OCI-M1 (cell line): ENCODE data around the gene HDAC4.
A peak's percentile ranks its signal among the peaks of the same experiment; 100 is the strongest.
"Not testable (repeated sequence)": the region's sequence is repeated elsewhere in the genome, so short reads cannot be mapped to it uniquely, and the experiment has no call there.

ENCODE experiments used
- DNase-seq: peaks from one replicate; lab custom pipeline; 2025; lab: John Stamatoyannopoulos, UW

Gene HDAC4

DNA sequence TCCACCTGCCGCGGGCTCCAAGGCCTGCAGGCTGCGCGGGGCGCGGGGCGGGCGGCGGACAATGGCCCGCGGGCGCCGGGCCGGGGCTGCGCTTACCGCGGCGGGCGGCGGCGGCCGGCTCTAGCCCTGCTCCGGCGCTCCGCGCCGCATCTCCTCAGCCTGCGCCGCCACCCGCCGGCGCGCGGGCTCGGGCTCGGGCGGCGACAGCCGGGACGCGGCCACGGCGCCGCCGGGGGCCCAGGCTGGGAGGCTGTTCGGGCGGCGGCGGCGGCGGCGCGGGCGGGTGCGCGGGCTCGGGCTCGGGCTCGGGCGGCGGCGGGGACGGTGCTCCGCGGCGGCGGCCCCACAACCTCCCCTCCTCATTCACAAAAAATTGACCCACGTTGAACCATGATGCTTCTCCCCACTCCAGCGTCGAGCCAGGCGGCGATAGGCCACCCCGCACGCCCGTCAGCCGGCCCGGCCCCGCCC lies at the start of gene HDAC4:
HDAC4 (minus strand) TSS at position 425 of the 471 bp plus-strand sequence. CDS start 48,321 bp downstream, outside the sequence.
- peak; percentile 30 for DNase-seq

DNA sequence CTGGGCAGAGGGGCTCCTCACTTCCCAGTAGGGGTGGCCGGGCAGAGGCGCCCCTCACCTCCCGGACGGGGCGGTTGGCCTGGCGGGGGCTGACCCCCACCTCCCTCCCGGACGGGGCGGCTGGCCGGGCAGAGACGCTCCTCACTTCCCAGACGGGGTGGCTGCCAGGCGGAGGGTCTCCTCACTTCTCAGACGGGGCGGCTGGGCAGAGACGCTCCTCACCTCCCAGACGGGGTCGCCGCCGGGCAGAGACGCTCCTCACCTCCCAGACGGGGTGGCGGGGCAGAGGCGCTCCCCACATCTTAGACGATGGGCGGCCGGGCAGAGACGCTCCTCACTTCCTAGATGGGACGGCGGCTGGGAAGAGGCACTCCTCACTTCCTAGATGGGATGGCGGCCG lies 48.6 kb upstream of the HDAC4 start:
- DNase-seq, result not testable (repeated sequence)

DNA sequence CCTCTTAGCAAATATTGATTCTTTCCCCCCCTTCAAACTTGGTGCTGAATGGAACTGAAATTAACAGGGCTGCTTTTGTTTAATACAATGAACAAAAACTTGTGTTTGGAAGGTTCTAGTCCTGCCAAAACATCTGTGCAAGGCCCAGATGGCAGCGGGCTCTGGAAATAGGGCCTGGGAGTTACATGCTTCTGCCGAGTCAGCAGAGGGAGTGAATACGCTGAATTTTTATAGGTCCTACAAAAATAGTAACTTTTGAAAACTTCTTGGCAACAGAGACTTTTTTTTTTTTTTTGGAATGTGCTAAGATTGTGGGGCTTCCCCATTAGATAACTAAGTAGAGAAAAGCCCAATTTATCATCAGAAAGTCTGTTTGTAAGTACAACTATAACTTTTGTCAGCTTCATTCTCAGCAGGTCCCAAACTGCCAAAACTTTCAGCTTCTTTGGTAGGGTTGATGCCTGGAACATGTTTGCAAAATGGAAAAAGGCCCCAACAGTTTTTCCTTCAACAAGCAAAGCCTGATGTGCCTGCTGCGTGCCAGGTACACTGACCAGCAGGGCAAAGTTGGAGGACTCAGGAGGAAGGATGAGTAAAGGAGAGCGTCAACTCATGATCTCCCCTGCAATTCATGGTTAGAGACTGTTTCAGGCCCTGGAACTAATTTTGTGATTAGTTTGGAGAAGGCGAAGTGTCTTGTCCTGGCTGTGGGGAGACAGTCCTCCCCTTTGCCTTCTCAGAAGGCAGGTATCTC lies 45.1 kb upstream of the HDAC4 start:
- no peak for DNase-seq

DNA sequence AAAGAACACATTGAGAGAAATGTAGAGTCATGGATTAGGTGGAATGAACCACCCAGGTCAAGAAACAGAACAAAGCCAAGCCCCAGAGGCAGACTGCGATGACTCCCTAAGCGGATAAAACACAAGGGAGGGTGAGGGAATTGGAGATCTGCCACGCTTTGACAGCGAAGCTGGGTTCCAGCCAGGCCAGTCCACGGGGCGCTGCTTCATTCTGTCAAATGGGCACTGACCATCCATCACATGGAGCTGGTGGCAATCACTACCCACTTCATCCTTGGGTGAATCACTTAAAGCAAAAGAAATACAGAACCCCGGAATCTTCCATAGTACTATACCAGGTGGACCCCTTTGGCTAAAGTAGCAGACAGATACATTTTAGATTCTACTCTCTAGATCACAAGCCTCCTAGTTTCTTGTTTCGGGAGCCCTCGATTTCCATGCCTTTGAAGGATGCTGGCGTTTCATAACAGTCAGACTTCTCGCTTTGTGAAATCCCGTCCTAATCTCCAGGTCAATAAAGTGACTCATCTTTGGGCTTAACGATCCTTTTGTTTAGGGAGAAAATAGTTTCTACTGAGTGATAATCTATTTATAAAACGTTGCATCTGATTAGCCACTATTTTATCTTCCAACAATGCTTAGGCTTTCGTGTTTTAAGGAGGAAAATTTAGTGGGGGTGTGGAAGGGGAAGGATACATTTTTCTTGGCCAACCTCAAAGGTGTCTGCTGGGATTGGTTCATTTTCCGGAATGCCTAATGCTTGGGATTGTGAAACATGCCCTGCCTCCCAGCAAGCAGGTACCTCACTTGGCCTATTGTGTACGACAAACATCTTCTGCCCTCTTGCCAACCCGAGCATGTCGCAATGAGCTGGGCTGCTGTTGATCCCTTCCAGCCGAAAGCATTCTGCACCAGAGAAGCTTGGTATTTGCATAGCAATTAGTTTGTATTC lies 44.1 kb upstream of the HDAC4 start:
- no peak for DNase-seq

DNA sequence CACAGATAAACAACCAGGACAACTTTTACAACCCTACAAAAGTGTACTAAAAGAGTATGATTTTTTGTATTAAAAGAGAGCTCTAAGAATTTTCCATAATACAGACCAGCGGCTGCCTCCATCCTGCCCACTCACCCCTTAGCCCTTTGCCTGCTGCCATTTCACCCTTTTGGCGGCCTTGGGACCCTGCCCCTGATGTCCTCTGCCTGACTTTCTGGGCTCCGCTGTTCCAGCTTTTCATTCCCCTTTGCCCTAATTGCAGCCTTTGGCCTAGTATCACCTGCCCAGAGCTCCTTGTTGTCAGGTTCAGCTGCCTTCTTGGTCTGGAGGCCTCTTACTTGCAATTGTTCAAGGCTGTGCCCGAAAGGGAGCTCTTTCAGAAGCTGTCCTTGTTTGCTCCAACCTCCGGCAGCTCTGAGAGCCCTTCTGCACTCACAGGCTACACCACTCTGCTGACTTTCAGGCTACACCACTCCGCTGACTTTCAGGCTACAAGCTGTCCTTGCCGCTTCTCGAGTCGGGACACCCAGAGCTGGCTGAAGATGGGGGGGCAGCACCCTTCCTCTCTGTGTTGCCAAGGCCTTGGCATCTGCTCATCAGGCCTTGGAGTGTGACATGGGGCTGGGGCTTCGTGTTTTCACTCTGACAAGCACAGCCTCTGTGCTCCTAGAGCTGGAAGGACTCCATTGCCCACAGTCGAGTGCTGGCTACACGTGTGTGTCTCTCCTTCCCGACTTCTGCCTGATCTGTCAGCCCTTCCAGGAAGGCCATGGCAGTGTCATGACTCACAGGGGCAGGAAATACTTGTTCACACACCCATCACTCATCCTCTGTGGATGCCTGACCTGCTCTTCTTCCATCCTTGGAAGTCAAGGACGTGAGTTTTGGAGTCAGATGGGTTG lies 43.1 kb upstream of the HDAC4 start:
- DNase-seq, result no peak

DNA sequence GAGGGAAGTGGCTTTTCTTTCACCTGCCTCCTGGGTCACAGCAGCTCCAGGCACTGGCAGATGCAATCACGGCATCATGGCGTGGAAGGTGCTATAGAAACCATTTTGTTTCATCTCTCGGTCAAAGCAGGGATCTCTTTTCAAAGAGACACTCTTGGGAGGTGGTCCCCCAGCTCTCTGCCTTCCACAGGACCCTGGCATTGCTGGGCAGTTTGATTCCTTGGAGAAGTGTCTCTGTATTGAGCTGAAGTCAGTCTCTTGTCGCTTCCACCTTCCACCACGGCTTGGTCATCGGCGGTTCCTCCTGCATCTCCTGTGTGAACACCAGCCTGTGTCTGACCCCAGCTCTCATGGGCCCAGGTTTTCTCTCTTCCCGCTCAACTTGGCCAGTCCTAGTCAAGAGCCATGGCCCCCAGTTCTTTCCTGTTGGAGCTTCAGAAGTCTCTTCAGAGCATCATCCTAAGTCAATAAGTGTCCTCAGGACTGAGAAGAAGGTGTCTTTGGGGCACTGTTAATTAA lies 42.3 kb upstream of the HDAC4 start:
- no peak for DNase-seq

DNA sequence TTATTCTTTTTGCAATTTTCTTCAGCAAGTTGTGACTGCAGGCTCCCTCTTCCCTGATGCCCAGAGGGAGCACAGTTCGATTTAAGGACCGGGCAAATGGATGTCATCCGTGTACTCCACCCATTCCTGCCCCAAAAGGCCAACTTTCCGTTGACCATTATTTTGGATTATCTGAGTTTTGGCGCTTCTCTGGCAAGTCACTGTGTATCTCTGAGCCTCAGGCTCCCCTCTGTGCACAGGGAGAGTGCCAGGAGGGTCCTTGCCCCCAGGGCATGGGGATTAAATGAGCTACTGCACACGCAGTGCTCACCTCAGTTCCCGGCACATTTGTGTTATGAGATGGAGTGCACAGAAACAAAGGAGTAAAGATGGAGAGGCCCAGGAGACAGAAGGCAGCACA lies 41.4 kb upstream of the HDAC4 start:
- no peak for DNase-seq

DNA sequence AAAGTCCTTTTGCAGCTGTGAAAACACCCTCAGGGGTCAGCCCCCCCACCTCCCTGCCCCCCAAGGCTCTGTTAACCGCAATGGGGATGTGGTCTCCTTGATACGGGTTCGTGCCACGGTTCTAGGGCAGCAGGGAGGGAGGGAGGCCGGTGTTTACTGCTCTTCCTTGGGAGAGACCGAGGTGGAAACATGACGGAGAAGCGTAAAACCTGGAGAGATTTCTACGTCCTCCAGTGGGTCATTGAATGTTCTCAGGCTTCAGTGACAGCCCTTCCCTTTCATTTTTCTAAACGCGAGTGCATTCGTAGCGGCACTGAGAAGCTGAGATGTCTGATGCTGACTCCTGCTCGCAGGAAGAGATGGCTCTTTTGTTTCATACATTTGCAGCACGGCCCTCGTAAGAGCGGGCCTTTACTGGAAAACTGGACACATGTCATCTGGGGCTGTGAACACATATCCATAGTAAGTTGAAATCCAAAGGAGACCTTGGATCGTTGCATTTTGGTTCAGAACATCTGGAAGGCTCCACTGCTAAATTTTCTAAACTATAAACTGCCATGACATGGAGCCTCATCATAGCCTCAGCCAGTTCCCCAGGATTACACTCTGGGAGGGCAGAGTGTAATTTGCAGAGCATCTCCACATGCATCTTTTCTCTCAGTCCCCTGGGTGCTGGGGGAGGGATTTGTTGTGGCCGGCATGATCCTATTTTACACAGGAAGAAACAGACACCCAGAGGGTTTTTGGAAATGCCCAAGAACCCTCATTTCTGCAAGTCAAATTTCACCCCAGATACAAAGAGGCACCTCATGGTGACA lies 40.6 kb upstream of the HDAC4 start:
- no peak for DNase-seq

DNA sequence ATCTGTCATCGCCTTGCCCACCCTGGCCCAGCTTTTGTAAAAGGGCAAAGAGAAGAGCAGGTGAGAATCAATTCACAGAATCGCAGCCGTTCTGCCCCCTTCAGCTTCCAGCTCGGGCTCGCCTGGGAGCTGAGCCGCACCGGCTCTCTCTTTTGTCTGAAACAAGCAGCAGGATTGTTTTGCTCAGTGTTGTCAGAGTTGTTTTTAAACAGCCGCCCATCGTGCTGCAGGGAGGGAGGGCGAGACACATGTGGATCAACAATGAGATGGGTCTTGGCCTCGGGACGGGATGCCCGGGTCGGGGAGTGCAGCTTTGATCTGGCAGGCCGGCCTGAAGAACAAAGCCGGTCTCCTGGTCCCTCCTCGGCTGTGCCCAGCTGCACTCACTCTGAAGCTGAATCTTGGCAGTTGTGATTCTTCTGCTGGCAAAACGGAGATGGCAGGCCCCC lies 39.7 kb upstream of the HDAC4 start:
- DNase-seq, result no peak

DNA sequence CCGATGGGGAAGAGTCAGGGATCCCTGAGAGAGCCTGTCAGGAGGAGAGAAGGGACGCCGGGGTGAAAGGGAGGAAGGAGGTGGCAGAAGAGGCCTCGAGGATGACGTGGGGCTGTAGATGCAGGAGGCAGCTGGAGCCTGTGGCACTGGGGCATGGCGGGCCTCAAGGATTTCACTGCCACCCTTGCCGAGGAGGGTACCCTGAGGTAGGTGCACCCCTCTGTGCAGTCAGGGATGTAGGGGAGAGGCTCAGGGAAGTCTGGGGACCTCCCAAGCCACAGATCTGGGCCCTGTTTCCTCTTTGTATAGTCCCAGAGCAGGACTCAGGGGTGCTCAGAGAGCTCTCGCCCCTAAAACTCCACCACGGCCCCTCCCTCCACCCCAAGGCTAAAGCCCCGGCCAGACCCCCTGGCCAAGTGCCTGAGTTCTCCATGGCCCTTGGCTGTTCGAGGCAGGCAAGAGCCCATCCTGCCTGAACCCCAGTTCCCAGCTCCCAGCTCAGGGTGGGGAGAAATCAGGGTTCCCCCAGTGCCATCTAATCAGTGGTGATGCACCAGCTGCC lies 39.0 kb upstream of the HDAC4 start:
- DNase-seq, result no peak

DNA sequence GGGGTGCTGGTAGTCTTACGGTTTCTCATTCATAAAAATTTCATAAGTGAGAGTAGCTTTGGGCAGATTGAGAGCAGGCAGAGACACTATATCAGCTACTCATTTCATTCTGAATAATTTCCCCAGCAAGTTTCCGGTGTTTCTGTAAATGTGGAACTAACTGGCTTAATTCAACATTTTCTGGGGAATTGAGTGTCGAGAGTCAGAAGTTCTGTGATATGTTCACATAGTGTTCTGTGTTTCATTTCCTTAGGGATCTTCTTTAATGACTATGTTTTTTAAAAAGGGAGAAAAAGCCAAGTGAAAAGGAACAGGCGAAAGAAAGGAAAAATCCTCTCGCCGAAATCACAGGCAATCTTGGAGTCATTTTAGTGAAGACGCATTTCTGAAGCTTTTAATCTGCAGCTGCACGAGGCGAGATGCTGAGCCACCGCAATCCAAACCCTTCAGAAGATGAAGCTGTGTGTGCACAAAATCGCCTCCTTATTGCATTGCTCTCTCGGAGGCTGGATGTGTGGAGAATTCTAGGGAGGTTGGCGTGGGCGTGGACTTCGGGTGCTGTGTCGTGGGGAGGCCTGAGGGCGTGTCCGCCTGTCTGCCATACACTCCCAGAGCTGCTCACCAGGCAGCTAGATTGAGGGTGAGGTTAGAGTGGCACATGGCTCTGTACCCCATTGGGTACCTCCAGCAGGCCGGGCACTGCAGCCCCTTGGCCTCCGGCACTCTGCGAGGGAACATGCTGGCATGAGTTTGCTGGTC lies 38.4 kb upstream of the HDAC4 start:
- no peak for DNase-seq

DNA sequence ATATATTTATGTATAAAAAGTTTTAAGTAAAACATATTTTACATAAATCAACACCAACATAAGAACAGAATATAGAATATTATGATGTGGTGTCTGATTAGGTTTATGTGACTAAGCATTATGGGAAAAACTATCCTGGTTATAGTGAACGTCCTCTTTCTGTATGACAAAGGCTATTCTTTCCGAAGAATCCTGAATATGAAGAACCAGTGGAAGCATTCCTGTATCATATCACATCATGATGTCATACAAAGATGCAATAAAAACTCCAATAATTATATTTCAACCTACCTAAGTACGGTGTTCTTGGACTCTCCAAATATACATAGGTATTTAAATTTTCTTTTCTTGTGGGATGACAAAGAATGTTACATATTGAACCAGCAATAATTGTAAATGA lies 37.5 kb upstream of the HDAC4 start:
- DNase-seq, result no peak

DNA sequence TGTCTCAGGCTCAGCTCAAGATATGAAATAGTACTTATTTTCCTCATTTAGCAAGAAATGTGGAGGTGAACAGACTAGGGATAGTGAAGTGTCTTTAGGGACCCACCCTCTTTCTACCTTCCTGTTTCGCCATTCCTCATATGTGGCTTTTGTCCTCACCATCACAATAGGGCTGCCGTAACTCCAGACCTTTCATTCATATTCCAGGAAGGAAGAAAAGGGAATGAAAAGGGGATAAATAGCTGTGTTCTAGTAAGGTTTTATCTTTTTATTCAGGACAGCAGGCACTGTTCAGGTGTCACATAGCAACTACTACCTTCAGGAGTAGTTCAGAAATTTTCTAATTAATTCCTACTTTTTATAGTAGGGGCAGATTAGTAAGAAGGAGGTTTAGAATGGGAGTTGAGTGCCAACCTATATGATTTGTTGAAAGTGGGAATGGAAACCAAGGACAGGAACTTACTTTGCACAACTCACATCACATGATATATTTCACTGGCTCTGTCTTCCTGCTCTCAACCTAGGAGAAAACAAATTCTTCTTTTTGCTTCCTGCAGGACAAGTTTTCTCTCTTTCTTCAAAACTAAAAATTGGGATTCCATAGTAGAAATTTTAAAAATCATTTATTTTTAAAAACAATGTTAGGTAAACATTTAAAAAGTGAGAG lies 36.0 kb upstream of the HDAC4 start:
- DNase-seq, result no peak

DNA sequence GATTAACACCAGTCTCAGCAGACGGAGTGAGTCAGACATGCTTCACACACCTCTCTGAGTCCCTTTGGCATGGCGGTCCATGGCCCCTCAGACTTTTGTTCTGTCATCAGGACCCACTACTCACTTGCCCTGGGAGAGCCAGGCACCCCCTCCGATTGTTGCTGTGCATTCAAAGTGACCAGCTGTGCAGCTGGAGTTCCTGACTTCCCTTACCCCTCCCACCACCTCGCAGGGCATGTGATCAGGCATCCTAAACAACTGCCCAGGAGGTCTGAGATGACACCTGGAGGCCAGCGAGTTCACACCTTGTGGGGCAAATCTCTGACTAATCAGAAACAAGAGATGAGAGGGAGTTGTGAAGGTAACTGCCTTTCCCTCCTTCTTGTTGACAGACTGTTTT lies 35.3 kb upstream of the HDAC4 start:
- no peak for DNase-seq

DNA sequence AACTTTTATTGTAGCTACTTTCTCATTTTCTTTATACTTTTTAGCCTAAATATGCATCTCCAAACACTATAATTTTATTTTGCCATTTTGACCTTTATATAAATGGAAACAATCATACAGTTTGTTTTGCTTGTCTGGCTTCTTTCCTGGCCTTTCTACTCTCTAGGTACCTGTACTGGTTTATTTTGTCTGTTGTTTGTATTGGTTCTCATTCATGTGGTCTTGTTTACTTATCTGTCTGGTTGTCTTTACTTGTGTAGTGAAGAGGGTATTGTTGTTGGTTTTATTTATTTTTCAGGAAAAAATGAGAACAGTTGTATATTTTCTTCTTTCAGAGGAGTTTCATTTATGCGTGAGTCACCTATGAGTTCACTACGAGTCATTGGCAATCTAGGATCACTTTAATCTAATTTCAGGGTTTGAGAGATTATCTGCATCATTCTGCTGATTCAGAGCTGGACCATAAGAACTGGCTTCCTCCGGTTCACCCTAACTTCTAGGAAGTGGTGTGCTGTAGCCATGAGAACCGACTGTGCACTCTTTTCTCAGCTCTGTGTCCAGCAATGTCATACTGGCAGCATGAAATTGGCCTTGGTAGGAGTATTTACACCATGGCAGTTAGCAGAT lies 33.1 kb upstream of the HDAC4 start:
- no peak for DNase-seq

DNA sequence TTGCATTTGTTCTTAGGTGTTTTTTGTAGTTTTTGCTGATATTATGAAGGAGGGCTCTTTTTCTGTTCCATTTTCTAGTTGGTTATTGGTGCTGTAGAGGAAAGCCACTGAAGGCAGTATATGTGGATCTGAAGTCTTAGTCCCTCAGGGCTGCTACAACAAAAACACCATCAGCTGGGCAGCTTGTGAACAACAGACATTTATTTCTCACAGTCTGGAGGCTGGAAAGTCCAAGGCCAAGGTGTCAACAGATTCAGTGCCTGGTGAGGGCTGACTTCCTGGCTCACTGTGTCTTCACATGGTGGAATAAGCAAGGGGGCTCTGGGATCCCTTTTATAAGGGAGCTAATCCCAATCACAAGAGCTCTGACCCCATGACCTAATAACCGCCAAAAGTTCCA lies 31.4 kb upstream of the HDAC4 start:
- no peak for DNase-seq

DNA sequence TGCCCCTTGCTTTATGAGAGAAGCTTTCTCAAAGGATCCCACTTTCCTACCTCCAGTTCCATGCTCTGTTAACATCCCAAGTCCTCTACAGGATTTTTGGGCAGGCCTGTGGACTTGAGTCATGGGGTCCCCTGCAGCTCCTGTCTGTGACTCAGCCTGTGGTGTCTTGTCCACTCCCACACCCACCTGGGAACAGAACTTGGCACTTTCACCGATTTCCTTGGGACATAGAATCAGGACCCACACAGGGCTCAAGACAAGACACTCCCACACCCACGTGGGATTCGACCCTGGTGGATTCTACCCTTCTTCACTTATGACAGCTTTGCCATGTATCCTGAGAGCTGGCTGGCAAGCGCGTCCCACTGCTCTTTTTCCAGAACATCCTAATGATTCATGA lies 30.7 kb upstream of the HDAC4 start:
- DNase-seq, result no peak

DNA sequence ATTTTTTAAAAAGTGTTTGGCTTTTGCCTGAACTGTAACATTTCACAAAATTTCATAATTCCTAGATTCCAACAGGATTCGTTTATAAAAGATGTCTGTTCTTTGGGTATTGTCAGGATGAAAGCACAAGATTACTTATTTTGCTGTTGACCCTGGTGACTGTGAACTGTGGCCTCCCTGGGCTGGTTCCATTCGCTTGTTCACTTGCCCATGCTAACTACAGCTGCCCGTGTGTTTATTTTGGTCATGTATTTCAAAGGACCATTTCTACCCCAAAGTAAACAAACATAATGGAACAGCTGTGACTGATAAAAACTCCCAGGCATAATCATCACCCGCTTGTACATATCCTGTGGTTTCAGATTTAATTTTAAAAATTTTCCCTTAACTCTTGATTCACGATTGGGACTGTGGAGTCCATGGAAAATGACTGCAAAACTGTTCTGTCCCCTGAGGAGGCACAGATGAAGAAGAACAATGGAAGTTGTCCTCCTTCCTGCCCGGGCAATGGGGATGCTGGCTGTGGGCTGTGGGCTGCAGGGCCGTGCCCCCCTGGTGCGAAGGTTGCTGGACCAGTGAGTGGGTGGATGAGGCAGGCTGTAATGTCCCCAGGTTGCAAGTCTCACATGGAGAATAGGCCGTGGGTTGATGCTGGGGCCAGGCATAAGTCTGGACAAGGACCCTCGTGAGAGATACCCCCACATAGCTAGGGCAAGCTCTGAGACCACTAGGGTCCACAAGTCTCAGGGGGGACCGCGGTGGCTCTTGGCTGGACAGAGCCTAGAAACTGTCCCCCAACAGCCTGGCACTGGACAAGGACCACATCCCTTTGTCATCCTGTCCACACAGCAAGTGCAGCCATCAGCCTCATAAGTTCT lies 28.9 kb upstream of the HDAC4 start:
- DNase-seq, result no peak
